Renal cortical epithelial cell (primary cell): ENCODE data around the gene GUSB. TPM values are rescaled to one million over a fixed set of nuclear protein-coding genes. Genes with fewer than 3 reads are reported as not detected.
A peak's percentile ranks its signal among the peaks of the same experiment; 100 is the strongest.
"Not testable (repeated sequence)": the region's sequence is repeated elsewhere in the genome, so short reads cannot be mapped to it uniquely, and the experiment has no call there.

Experiments
- DNase-seq: peaks from one replicate; pipeline ENCODE4 v3.0.0-alpha.2; 2011; ENCODE audit warnings: low read depth
- total RNA-seq: library from RNA; depleted of rRNA; stranded (reverse); fragments of >200 nt; gene quantifications from 2 replicates; pipeline ENCODE4 v1.2.3, GENCODE V29; 2014

The GUSB gene
- 13.5 and 26.7 TPM in 2 replicates for total RNA-seq

- peak; percentile 55 for DNase-seq
These were observed at the start of gene GUSB for GRCh38 chr7:65981965-65982792. Gene GUSB, minus strand, starts transcription at chr7:65982213. Its CDS starts 30 bp downstream, at chr7:65982183.

GRCh38 chr7:66028342-66028741 is 46.3 kb upstream of the GUSB start:
- not testable (repeated sequence) for DNase-seq

- peak; percentile 78 for DNase-seq
These were observed 34.1 kb upstream of the GUSB start for GRCh38 chr7:66016131-66016461.

- no peak for DNase-seq
These were observed 33.6 kb upstream of the GUSB start for GRCh38 chr7:66015440-66016130.

GRCh38 chr7:66013938-66014337 is 31.9 kb upstream of the GUSB start:
- peak; percentile 44 for DNase-seq

GRCh38 chr7:66007232-66007631 is 25.2 kb upstream of the GUSB start:
- DNase-seq: no peak

GRCh38 chr7:66005115-66005671 is 23.2 kb upstream of the GUSB start:
- peak; percentile 31 for DNase-seq

- DNase-seq: not testable (repeated sequence)
These were observed 18.9 kb upstream of the GUSB start for GRCh38 chr7:66000823-66001417.

GRCh38 chr7:65994984-65995383 is 13.0 kb upstream of the GUSB start:
- not testable (repeated sequence) for DNase-seq

- DNase-seq: no peak
These were observed 10.5 kb upstream of the GUSB start for GRCh38 chr7:65992526-65992925.

GRCh38 chr7:65991829-65992228 is 9.8 kb upstream of the GUSB start:
- DNase-seq: not testable (repeated sequence)

- no peak for DNase-seq
These were observed 7.7 kb upstream of the GUSB start for GRCh38 chr7:65989694-65990080.

GRCh38 chr7:65988503-65988902 is 6.5 kb upstream of the GUSB start:
- DNase-seq: not testable (repeated sequence)

GRCh38 chr7:65988084-65988483 is 6.1 kb upstream of the GUSB start:
- DNase-seq: no peak

- peak; percentile 87 for DNase-seq
These were observed 2.1 kb upstream of the GUSB start for GRCh38 chr7:65983965-65984658.

- peak; percentile 8 for DNase-seq
These were observed 1.3 kb downstream of the GUSB start for GRCh38 chr7:65980478-65981250.

GRCh38 chr7:65979583-65980477 is 2.2 kb downstream of the GUSB start:
- no peak for DNase-seq

- no peak for DNase-seq
These were observed 3.0 kb downstream of the GUSB start for GRCh38 chr7:65978891-65979582.

GRCh38 chr7:65976659-65977196 is 5.3 kb downstream of the GUSB start:
- DNase-seq: no peak
